A673 (cell line): ENCODE results near the gene FAM13A.

Source experiments
- CTCF ChIP-seq: fragments of 300-800, 200-600 bp; sonication (generic); conservative IDR thresholded peaks from 2 replicates; pipeline ENCODE4 v1.5.1; 2017; ENCODE audit warnings: low read depth, mild to moderate bottlenecking, antibody characterized with exemption, low read length, moderate library complexity, mixed read lengths
- EZH2 ChIP-seq: fragments of 200-600 bp; sonication (generic); IDR thresholded peaks from 2 replicates; pipeline ENCODE4 v1.6.1; 2017; ENCODE audit warnings: borderline replicate concordance, low read depth, mild to moderate bottlenecking, mixed read lengths, antibody characterized with exemption, low read length; ENCODE audit not compliant: poor library complexity, severe bottlenecking

- TF ChIP-seq CTCF, result no peak
- no peak for TF ChIP-seq EZH2
Observed at GRCh38 chr4:88737307-88737941, 319.6 kb downstream of the FAM13A start.
